ENCODE data around the gene SCAMP4. TPM values are rescaled to one million over a fixed set of nuclear protein-coding genes. Genes with fewer than 3 reads are reported as not detected.

The SCAMP4 gene
- total and polyA plus RNA-seq, 2 of the 13 experiments (the other 11 are each of a cell fraction or from before 2014, with no cell fraction given) = 10.7 to 13.7 TPM

DNA sequence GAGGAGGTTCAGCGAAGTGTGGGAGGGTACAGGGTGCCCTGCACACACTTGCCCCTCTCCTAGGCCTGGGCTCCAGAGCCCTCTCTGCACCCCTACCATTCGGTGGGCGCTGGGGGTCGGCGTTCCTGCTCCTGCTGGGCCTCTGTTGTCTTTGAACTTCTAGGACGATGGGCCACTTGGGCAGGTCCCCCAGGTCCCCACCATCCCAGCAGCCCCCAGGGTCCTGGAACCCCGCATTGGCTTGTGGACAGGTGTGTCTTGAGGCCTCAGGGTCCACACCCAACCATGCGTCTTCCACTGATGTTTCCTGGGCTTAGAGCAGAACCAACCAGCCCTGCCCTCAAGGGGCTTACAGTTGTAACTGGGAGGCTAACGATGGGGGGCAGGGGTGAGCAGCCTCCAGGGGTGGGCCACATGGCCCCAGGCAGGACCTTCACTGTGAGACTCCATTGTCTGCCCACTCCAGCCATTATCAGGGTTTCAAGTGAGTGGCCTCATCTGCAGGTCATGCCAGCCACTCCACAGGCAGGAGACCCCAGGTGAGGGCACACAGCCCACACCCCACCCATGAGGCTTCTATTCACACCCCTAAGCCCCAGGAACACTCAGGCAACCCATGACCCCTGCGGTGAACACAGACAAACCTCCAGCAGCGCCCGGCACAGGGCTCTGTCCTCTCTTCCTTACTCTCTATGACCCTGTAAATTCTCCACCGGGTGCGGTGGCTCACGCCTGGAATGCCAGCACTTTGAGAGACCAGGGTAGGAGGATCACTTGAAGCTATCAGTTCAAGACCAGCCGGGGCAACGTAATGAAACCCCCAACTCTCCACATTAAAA, 39.8 kb upstream of the SCAMP4 start:
- DNase-seq (ENCODE audit: low spot score) (no peak), ATAC-seq (no peak), FAIRE-seq (no peak)
- Histone ChIP-seq H3K4me3 (replicated peaks in 1 of 3; ENCODE audit: insufficient read depth in 1 of 3, low read depth in 2 of 3, low read length in 3 of 3) (peak overlapping the region; percentile 73 to 98 (median 82); a peak in 5 of 6 replicates), H3K36me3 (replicated peaks in 1 of 2; ENCODE audit: control insufficient read depth in 1 of 2, insufficient read depth in 2 of 2, low read length in 2 of 2) (no peaks in the 10 kb centered on the region), H3K9me3 (ENCODE audit: low read length) (no peaks in the 10 kb centered on the region), H2AFZ (ENCODE audit: low read length) (no peak overlapping the region), H3K4me1 (ENCODE audit: insufficient read depth, low read length) (peaks cover 62% of the 10 kb centered on the region), H3K79me2 (ENCODE audit: insufficient read depth, low read length) (peaks cover 24% of the 10 kb centered on the region), H3K27me3 (ENCODE audit: control insufficient read depth in 1 of 2, insufficient read depth in 2 of 2, low read length in 2 of 2) (no peaks in the 10 kb centered on the region; a peak in 1 of 5 replicates), H3K27ac (ENCODE audit: extremely low read length, insufficient read depth, low read length) (peak overlapping the region; percentile 98), H3K4me2 (ENCODE audit: low read depth, low read length) (peak overlapping the region; percentile 94), H3K9ac (ENCODE audit: insufficient read depth, low read depth, low read length) (peak overlapping the region; percentile 89), H4K20me1 (ENCODE audit: insufficient read depth, low read length) (peaks cover 10% of the 10 kb centered on the region; the same call in 1 of the 2 replicates)
- CTCF ChIA-PET (ENCODE audit: low intra/inter-chr PET ratio, low total read pairs) = interaction anchor here (1.2 kb wide), 1 partner anchor 17 kb away, joined by 3 read pairs; the partner anchor contains the start of gene REXO1
- in situ Hi-C loops (cut with HindIII; ENCODE audit: extremely low pct_ligation_motif_present, low pct_unique_long_range_greater_than_20kb) = no loop called here
- no TSS peak for BruUV-seq (replicated peaks)
- POLR2A ChIA-PET = interaction anchor here (0.6 to 1.7 kb wide), 15 partner anchors 10 to 465 kb away, joined by 3 to 13 read pairs (median 5); partner anchors contain the start of genes ABHD17A, ADAT3 and SCAMP4
- WGBS (ENCODE audit: low lambda C conversion rate) = 76% methylated on average over 13 of the region's 17 CpGs
- intact Hi-C loops (cut with micrococcal nuclease; ENCODE audit: unreplicated experiment) = no loop called here
- no peak for TF ChIP-seq SIN3B (IDR thresholded peaks at IDR 0.05; ENCODE audit: low read length)
- TF ChIP-seq, protein P1, sequence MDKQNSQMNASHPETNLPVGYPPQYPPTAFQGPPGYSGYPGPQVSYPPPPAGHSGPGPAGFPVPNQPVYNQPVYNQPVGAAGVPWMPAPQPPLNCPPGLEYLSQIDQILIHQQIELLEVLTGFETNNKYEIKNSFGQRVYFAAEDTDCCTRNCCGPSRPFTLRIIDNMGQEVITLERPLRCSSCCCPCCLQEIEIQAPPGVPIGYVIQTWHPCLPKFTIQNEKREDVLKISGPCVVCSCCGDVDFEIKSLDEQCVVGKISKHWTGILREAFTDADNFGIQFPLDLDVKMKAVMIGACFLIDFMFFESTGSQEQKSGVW (CRISPR knock-in tag; IDR thresholded peaks at IDR 0.05; ENCODE audit: borderline replicate concordance) = no peak
- TF ChIP-seq PLRG1 (conservative IDR thresholded peaks at IDR 0.05) = no peak
- TF ChIP-seq ZNF703 (CRISPR knock-in tag; IDR thresholded peaks at IDR 0.05; ENCODE audit: borderline replicate concordance) = no peak
- no peak for TF ChIP-seq GATAD1 (CRISPR knock-in tag; IDR thresholded peaks at IDR 0.05)
- no peak for TF ChIP-seq ZNF672 (CRISPR knock-in tag; IDR thresholded peaks at IDR 0.05)
- TF ChIP-seq ZNF556 (CRISPR knock-in tag; IDR thresholded peaks at IDR 0.05; ENCODE audit: borderline replicate concordance) = no peak
- TF ChIP-seq, protein P2, sequence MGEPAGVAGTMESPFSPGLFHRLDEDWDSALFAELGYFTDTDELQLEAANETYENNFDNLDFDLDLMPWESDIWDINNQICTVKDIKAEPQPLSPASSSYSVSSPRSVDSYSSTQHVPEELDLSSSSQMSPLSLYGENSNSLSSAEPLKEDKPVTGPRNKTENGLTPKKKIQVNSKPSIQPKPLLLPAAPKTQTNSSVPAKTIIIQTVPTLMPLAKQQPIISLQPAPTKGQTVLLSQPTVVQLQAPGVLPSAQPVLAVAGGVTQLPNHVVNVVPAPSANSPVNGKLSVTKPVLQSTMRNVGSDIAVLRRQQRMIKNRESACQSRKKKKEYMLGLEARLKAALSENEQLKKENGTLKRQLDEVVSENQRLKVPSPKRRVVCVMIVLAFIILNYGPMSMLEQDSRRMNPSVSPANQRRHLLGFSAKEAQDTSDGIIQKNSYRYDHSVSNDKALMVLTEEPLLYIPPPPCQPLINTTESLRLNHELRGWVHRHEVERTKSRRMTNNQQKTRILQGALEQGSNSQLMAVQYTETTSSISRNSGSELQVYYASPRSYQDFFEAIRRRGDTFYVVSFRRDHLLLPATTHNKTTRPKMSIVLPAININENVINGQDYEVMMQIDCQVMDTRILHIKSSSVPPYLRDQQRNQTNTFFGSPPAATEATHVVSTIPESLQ (CRISPR knock-in tag; conservative IDR thresholded peaks at IDR 0.05) = no peak
- TF ChIP-seq CCAR2 (optimal IDR thresholded peaks at IDR 0.05; ENCODE audit: low read depth, low read length) = no peak
- TF ChIP-seq ELF3 (CRISPR knock-in tag; IDR thresholded peaks at IDR 0.05) = no peak
- TF ChIP-seq SMAD9 (CRISPR knock-in tag; IDR thresholded peaks at IDR 0.05) = no peak
- TF ChIP-seq MTF2 (CRISPR knock-in tag; IDR thresholded peaks at IDR 0.05; ENCODE audit: borderline replicate concordance) = no peak
- TF ChIP-seq, protein P3, sequence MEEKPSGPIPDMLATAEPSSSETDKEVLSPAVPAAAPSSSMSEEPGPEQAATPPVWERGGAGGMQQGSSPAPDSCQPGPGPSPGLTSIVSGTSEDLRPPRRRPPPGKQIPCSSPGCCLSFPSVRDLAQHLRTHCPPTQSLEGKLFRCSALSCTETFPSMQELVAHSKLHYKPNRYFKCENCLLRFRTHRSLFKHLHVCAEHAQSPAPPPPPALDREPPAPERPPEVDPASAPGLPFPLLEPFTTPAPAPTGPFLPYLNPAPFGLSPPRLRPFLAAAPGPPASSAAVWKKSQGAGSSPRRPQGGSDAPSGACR (CRISPR knock-in tag; IDR thresholded peaks at IDR 0.05) = 0 out of 2 replicates have a peak, but pooled peaks have one; percentile 64
- TF ChIP-seq, protein P4, sequence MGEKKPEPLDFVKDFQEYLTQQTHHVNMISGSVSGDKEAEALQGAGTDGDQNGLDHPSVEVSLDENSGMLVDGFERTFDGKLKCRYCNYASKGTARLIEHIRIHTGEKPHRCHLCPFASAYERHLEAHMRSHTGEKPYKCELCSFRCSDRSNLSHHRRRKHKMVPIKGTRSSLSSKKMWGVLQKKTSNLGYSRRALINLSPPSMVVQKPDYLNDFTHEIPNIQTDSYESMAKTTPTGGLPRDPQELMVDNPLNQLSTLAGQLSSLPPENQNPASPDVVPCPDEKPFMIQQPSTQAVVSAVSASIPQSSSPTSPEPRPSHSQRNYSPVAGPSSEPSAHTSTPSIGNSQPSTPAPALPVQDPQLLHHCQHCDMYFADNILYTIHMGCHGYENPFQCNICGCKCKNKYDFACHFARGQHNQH (CRISPR knock-in tag; IDR thresholded peaks at IDR 0.05) = no peak
- no peak for TF ChIP-seq SIX1 (CRISPR knock-in tag; IDR thresholded peaks at IDR 0.05; ENCODE audit: borderline replicate concordance)
- TF ChIP-seq, protein P5, sequence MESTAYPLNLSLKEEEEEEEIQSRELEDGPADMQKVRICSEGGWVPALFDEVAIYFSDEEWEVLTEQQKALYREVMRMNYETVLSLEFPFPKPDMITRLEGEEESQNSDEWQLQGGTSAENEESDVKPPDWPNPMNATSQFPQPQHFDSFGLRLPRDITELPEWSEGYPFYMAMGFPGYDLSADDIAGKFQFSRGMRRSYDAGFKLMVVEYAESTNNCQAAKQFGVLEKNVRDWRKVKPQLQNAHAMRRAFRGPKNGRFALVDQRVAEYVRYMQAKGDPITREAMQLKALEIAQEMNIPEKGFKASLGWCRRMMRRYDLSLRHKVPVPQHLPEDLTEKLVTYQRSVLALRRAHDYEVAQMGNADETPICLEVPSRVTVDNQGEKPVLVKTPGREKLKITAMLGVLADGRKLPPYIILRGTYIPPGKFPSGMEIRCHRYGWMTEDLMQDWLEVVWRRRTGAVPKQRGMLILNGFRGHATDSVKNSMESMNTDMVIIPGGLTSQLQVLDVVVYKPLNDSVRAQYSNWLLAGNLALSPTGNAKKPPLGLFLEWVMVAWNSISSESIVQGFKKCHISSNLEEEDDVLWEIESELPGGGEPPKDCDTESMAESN (CRISPR knock-in tag; conservative IDR thresholded peaks at IDR 0.05) = peak; percentile 92; the same call in 1 of the 2 replicates
- TF ChIP-seq ZNF589 (CRISPR knock-in tag; conservative IDR thresholded peaks at IDR 0.05) = no peak

Measured in HepG2 (cell line).